ENCODE results near the gene PTPRB.

DNA sequence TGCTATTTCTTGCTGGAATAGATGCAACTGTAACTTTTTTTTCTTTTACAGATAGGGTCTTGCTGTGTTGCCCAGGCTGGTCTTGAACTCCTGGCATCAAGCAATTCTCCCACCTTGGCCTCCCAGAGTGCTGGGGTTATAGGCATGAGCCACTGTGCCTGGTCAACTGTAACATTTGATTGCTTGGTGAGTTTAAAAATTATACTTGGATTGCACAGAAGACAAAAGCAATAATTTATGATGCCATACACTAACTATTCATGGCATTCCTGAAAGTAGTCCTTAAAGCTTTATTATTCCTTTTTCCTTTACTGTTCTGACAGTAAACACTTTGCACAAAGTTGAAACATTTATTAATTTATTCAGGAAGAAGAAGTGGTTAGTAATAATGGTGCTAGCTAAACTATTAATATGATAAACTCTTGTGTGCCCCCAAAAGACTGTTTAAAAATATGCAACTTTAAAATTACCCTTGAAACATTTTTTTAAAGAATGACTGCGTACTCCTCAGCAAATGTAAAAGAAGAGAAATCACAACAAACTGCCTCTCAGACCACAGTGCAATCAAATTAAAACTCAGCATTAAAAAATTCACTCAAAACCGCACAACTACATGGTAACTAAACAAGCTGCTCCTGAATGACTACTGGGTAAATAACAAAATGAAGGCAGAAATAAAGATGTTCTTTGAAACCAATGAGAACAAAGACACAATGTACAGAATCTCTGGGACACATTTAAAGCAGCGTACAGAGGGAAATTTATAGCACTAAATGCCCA lies 8.3 kb downstream of the PTPRB start:
- TF ChIP-seq, protein P1, sequence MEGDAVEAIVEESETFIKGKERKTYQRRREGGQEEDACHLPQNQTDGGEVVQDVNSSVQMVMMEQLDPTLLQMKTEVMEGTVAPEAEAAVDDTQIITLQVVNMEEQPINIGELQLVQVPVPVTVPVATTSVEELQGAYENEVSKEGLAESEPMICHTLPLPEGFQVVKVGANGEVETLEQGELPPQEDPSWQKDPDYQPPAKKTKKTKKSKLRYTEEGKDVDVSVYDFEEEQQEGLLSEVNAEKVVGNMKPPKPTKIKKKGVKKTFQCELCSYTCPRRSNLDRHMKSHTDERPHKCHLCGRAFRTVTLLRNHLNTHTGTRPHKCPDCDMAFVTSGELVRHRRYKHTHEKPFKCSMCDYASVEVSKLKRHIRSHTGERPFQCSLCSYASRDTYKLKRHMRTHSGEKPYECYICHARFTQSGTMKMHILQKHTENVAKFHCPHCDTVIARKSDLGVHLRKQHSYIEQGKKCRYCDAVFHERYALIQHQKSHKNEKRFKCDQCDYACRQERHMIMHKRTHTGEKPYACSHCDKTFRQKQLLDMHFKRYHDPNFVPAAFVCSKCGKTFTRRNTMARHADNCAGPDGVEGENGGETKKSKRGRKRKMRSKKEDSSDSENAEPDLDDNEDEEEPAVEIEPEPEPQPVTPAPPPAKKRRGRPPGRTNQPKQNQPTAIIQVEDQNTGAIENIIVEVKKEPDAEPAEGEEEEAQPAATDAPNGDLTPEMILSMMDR (IDR thresholded peaks at IDR 0.05) = no peak
- TF ChIP-seq POLR2A (IDR thresholded peaks at IDR 0.05) = no peak
- TF ChIP-seq POLR2AphosphoS5 (IDR thresholded peaks at IDR 0.05) = no peak
